Neural crest cell (in vitro differentiated cells): ENCODE results near the gene AHI1. TPM values are rescaled to one million over a fixed set of nuclear protein-coding genes. Genes with fewer than 3 reads are reported as not detected.
A peak's percentile ranks its signal among the peaks of the same experiment; 100 is the strongest.

ENCODE experiments used
- DNase-seq: peaks from one replicate; pipeline ENCODE4 v3.0.0; 2021; ENCODE audit warnings: low read depth, mixed read lengths, low spot score
- H3K27ac Mint-ChIP-seq: one replicate; pipeline ENCODE4 v1.8.0; 2021; ENCODE audit warnings: mild to moderate bottlenecking, mixed read lengths; ENCODE audit not compliant: unreplicated experiment
- H3K27me3 Mint-ChIP-seq: 2 replicates; pipeline ENCODE4 v1.8.0; 2021; ENCODE audit warnings: low read depth, mild to moderate bottlenecking, mixed read lengths
- H3K36me3 Mint-ChIP-seq: 2 replicates; pipeline ENCODE4 v1.8.0; 2021; ENCODE audit warnings: low read depth, mild to moderate bottlenecking, mixed read lengths
- H3K4me1 Mint-ChIP-seq: 2 replicates; pipeline ENCODE4 v1.8.0; 2021; ENCODE audit warnings: mixed read lengths
- H3K4me3 Mint-ChIP-seq: one replicate; pipeline ENCODE4 v1.8.0; 2021; ENCODE audit warnings: mild to moderate bottlenecking, mixed read lengths
- H3K9me3 Mint-ChIP-seq: 2 replicates; pipeline ENCODE4 v1.8.0; 2021; ENCODE audit warnings: mixed read lengths
- CTCF ChIP-seq: fragments of 200-600 bp; sonication (generic); conservative IDR thresholded peaks from 2 replicates; pipeline ENCODE4 v1.5.0; 2021; ENCODE audit warnings: antibody characterized with exemption, mild to moderate bottlenecking
- total RNA-seq: library from RNA; stranded (reverse); gene quantifications from 2 replicates; pipeline ENCODE4 v1.2.1, GENCODE V29; 2021

Gene AHI1
- total RNA-seq, 1 donor from 2014 or later: 27.6 TPM

GRCh38 chr6:135393289-135393688 lies 104.3 kb downstream of the AHI1 start:
- no peak for TF ChIP-seq CTCF
- Mint-ChIP-seq H3K27ac (no peak overlapping the region), H3K4me1 (no peaks in the 10 kb centered on the region)

GRCh38 chr6:135390458-135390857 lies 107.1 kb downstream of the AHI1 start:
- H3K4me1 Mint-ChIP-seq: no peaks in the 10 kb centered on the region
- no peaks in the 10 kb centered on the region for H3K27me3 Mint-ChIP-seq
- H3K36me3 Mint-ChIP-seq: peaks cover 4% of the 10 kb centered on the region
- no peak for TF ChIP-seq CTCF
- no peak for DNase-seq
- no peak overlapping the region for H3K27ac Mint-ChIP-seq
- no peak overlapping the region for H3K4me3 Mint-ChIP-seq
- H3K9me3 Mint-ChIP-seq: no peaks in the 10 kb centered on the region

More at GRCh38 chr6:135393289-135393688, 104.3 kb downstream of the AHI1 start:
- no peak for DNase-seq
- Mint-ChIP-seq H3K9me3 (no peaks in the 10 kb centered on the region), H3K4me3 (no peak overlapping the region), H3K27me3 (no peaks in the 10 kb centered on the region), H3K36me3 (no peaks in the 10 kb centered on the region)

GRCh38 chr6:135385299-135385698 lies 112.2 kb downstream of the AHI1 start:
- H3K36me3 Mint-ChIP-seq: peaks cover 6% of the 10 kb centered on the region
- H3K27ac Mint-ChIP-seq: no peak overlapping the region
- H3K27me3 Mint-ChIP-seq: no peaks in the 10 kb centered on the region
- no peak for TF ChIP-seq CTCF
- no peak overlapping the region for H3K4me3 Mint-ChIP-seq
- H3K4me1 Mint-ChIP-seq: no peaks in the 10 kb centered on the region
- H3K9me3 Mint-ChIP-seq: no peaks in the 10 kb centered on the region
- no peak for DNase-seq

- no peak for DNase-seq
- no peaks in the 10 kb centered on the region for H3K9me3 Mint-ChIP-seq
- H3K4me1 Mint-ChIP-seq: no peaks in the 10 kb centered on the region
- no peaks in the 10 kb centered on the region for H3K27me3 Mint-ChIP-seq
- peak; percentile 41 for TF ChIP-seq CTCF
- no peak overlapping the region for H3K27ac Mint-ChIP-seq
- peaks cover 6% of the 10 kb centered on the region for H3K36me3 Mint-ChIP-seq
- H3K4me3 Mint-ChIP-seq: no peak overlapping the region
Measured at GRCh38 chr6:135383766-135384165, 113.8 kb downstream of the AHI1 start.

GRCh38 chr6:135383301-135383700 lies 114.2 kb downstream of the AHI1 start:
- no peaks in the 10 kb centered on the region for H3K9me3 Mint-ChIP-seq
- no peak overlapping the region for H3K4me3 Mint-ChIP-seq
- H3K27ac Mint-ChIP-seq: no peak overlapping the region
- no peaks in the 10 kb centered on the region for H3K27me3 Mint-ChIP-seq
- H3K36me3 Mint-ChIP-seq: peaks cover 6% of the 10 kb centered on the region
- no peak for DNase-seq
- no peaks in the 10 kb centered on the region for H3K4me1 Mint-ChIP-seq
- no peak for TF ChIP-seq CTCF

- DNase-seq: no peak
- no peak for TF ChIP-seq CTCF
- Mint-ChIP-seq H3K36me3 (peaks cover 3% of the 10 kb centered on the region), H3K9me3 (no peaks in the 10 kb centered on the region), H3K4me3 (no peak overlapping the region), H3K27ac (no peak overlapping the region), H3K4me1 (no peaks in the 10 kb centered on the region), H3K27me3 (no peaks in the 10 kb centered on the region)
Measured at GRCh38 chr6:135382182-135382628, 115.3 kb downstream of the AHI1 start.
